A673 (cell line): ENCODE measurements around the gene PRDM12. TPM values are rescaled to one million over a fixed set of nuclear protein-coding genes. Genes with fewer than 3 reads are reported as not detected.

Experiments used
- BruUV-seq: library from RNA; stranded (reverse); fragments of 400-500 nt; replicated peaks from 2 replicates; lab custom pipeline; 2021; lab: Mats Ljungman, UMichigan
- CTCF ChIA-PET: fragments of 300-600 bp; sonication (Branson Sonifier 250); formaldehyde crosslinking; loops from one replicate; lab custom pipeline; 2022; ENCODE audit warnings: antibody characterized with exemption; lab: Charles Lee
- POLR2A ChIA-PET: fragments of 300-600 bp; sonication (Branson Sonifier 250); formaldehyde crosslinking; loops from one replicate; lab custom pipeline; 2022; ENCODE audit warnings: antibody characterized with exemption; ENCODE audit not compliant: low non-redundant PET; lab: Charles Lee
- DNase-seq: peaks from one replicate; pipeline ENCODE4 v3.0.0-alpha.2; 2015; ENCODE audit warnings: low spot score
- H3K27ac ChIP-seq: fragments of 200-600 bp; sonication (generic); 2 replicates; pipeline ENCODE4 v1.5.1; 2016; ENCODE audit warnings: mixed run types, low read depth, mild to moderate bottlenecking, mixed read lengths, antibody characterized with exemption, low read length; ENCODE audit not compliant: poor library complexity, severe bottlenecking
- H3K27me3 ChIP-seq: fragments of 200-600 bp; sonication (generic); replicated peaks from 2 replicates; pipeline ENCODE4 v1.6.1; 2017; ENCODE audit warnings: mixed run types, low read depth, mild to moderate bottlenecking, mixed read lengths, antibody characterized with exemption, low read length; ENCODE audit not compliant: insufficient read depth, poor library complexity
- H3K36me3 ChIP-seq: fragments of 200-600 bp; sonication (generic); 2 replicates; pipeline ENCODE4 v1.6.1; 2016; ENCODE audit warnings: mixed run types, mild to moderate bottlenecking, mixed read lengths, antibody characterized with exemption, low read length; ENCODE audit not compliant: insufficient read depth, poor library complexity, severe bottlenecking
- H3K4me1 ChIP-seq: fragments of 200-600 bp; sonication (generic); 2 replicates; pipeline ENCODE4 v1.6.1; 2017; ENCODE audit warnings: mixed run types, mild to moderate bottlenecking, mixed read lengths, antibody characterized with exemption, low read length; ENCODE audit not compliant: insufficient read depth, poor library complexity, severe bottlenecking
- H3K4me3 ChIP-seq: fragments of 200-600 bp; sonication (generic); 2 replicates; pipeline ENCODE4 v1.5.1; 2016; ENCODE audit warnings: low read depth, mixed run types, mild to moderate bottlenecking, mixed read lengths, low read length; ENCODE audit not compliant: poor library complexity, severe bottlenecking
- H3K9me3 ChIP-seq: fragments of 200-600 bp; sonication (generic); 2 replicates; pipeline ENCODE4 v1.6.1; 2016; ENCODE audit warnings: mixed run types, low read depth, mild to moderate bottlenecking, mixed read lengths, antibody characterized with exemption, low read length; ENCODE audit not compliant: poor library complexity, severe bottlenecking
- CTCF ChIP-seq: fragments of 300-800, 200-600 bp; sonication (generic); conservative IDR thresholded peaks from 2 replicates; pipeline ENCODE4 v1.5.1; 2017; ENCODE audit warnings: low read depth, mild to moderate bottlenecking, antibody characterized with exemption, low read length, moderate library complexity, mixed read lengths
- EZH2 ChIP-seq: fragments of 200-600 bp; sonication (generic); IDR thresholded peaks from 2 replicates; pipeline ENCODE4 v1.6.1; 2017; ENCODE audit warnings: borderline replicate concordance, low read depth, mild to moderate bottlenecking, mixed read lengths, antibody characterized with exemption, low read length; ENCODE audit not compliant: poor library complexity, severe bottlenecking
- intact Hi-C: fragments of 100-400 bp; cut with micrococcal nuclease; formaldehyde crosslinking; loops from one replicate; pipeline ENCODE4 v1.10.0; 2022; ENCODE audit not compliant: unreplicated experiment
- total RNA-seq: library from RNA; stranded (reverse); gene quantifications from 2 replicates; pipeline ENCODE4 v1.2.3, GENCODE V29; 2021

PRDM12 gene
- total RNA-seq, 1 experiment from 2014 or later: not detected

DNA sequence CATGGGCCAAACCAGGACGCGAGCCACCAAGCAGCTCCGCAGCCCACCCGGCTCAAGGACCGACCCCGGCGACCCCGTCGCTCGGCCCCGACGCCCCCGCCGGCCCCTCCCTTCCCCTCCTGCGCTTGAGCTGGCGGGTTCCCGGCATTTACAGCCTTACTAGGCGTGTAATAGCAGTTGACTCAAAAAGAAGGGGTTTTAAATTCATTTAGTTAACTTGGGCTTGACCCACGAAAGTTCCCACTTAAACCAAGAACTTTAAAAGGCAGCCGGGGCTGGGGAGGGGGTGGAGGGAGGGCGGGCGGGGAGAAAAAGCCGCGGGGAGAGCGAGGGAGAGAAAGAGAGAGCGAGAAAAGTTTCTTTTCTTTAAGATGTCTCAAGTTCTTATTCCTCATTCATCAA is 636 bp downstream of the PRDM12 start:
- no peak overlapping the region for H3K4me3 ChIP-seq
- peaks cover 83% of the 10 kb centered on the region for H3K27me3 ChIP-seq
- no peaks in the 10 kb centered on the region for H3K9me3 ChIP-seq
- TF ChIP-seq EZH2 (peak; percentile 1), CTCF (no peak)
- DNase-seq: no peak
- intact Hi-C loops: no loop called here
- ChIA-PET POLR2A (interaction anchor here (0.6 kb wide), 1 partner anchor 17 kb away, joined by 4 read pairs; no protein-coding TSS in a partner anchor), CTCF (no interaction called here)
- H3K4me1 ChIP-seq: peaks cover 31% of the 10 kb centered on the region
- BruUV-seq: no TSS peak
- H3K27ac ChIP-seq: no peak overlapping the region
- H3K36me3 ChIP-seq: no peaks in the 10 kb centered on the region

DNA sequence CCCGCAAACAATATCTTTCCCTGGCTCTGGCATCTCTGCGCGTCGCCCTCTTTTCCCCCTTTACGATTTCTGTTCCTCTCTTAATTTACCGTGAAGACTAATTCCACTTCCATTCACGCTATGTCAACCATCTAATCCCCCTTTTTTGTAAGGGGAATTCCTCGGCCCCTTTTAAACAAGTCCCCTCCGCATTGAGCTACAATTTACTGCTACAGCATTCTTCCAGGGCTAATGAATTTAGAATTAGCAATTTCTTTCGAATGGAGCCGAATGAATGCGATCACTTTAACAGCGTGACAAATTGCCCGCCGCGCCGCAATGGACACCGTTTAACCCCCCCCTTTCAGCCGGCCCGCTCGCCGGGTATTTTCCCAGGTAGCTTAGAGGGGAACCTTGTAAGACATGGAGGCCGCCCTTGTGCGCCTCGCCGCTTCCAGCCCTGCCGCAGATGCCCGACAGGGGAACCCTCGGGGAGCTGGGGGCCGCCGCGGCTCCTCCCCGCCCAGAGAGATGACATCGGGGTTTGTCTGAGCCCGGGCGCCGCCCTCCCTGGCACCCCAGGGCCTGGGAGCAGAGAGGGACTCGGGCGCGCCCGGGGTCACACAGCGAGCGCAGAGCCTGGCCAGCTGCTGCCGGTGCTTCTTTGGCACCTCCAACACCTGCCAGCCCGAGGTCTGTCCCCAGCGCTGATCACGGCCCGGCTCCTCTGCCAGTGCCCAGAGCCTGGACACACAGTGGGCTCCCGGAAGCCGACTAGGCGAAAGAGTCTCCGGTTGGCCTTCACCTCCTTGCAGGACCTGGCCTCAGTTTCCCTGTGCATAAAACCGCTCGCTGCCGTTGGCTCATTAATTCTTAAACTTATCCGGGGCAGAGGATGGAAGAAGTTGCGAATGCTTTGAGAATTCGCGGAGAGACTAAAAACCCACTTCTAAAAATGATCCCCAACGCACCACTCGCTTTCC is 1.3 kb downstream of the PRDM12 start:
- no peak overlapping the region for H3K4me3 ChIP-seq
- CTCF ChIA-PET: no interaction called here
- intact Hi-C loops: no loop called here

More for the DNA sequence above, 1.3 kb downstream of the PRDM12 start:
- TF ChIP-seq EZH2 (peak; percentile 100), CTCF (no peak)
- H3K27ac ChIP-seq: no peak overlapping the region
- POLR2A ChIA-PET: no interaction called here
- H3K36me3 ChIP-seq: no peaks in the 10 kb centered on the region
- no peak for DNase-seq
- no TSS peak for BruUV-seq
- H3K9me3 ChIP-seq: no peaks in the 10 kb centered on the region
- H3K27me3 ChIP-seq: peaks cover 76% of the 10 kb centered on the region
- peaks cover 27% of the 10 kb centered on the region for H3K4me1 ChIP-seq
